Endothelial cell of umbilical vein (primary cell): ENCODE results near the gene CCDC9B.
A peak's percentile ranks its signal among the peaks of the same experiment; 100 is the strongest.

Source experiments
- CTCF ChIP-seq, 2 donors: IDR thresholded peaks; 1 replicate in 1 of 2; 2 replicates in 1 of 2; pipeline ENCODE4 v1.5.1; 2011; ENCODE audit warnings: low read length in 2 of 2, mild to moderate bottlenecking in 2 of 2, moderate library complexity in 2 of 2, control low read depth in 1 of 2, inconsistent platforms in 1 of 2, low read depth in 1 of 2; ENCODE audit not compliant: insufficient read depth in 1 of 2; ENCODE audit errors: extremely low read depth in 1 of 2
- EZH2 ChIP-seq: IDR thresholded peaks from 2 replicates; pipeline ENCODE4 v1.6.1; 2012; ENCODE audit warnings: borderline replicate concordance, low read depth, mild to moderate bottlenecking, moderate library complexity, low read length, inconsistent platforms; ENCODE audit not compliant: severe bottlenecking
- FOS ChIP-seq: IDR thresholded peaks from 2 replicates; pipeline ENCODE4 v1.6.1; 2011; ENCODE audit warnings: mild to moderate bottlenecking, low read length, moderate library complexity, borderline replicate concordance; ENCODE audit not compliant: insufficient read depth
- POLR2AphosphoS5 ChIP-seq: IDR thresholded peaks from 2 replicates; pipeline ENCODE4 v1.6.1; 2012; ENCODE audit warnings: low read depth, mild to moderate bottlenecking, control low read depth, low read length, moderate library complexity; ENCODE audit not compliant: insufficient read depth

GRCh38 chr15:40367686-40368611 lies 27.2 kb upstream of the CCDC9B start:
- peak; percentile 86 to 98 for TF ChIP-seq CTCF (IDR thresholded peaks at IDR 0.05; ENCODE audit: extremely low read depth in 1 of 2, insufficient read depth in 1 of 2, low read depth in 1 of 2, low read length in 2 of 2)
- no peak for TF ChIP-seq EZH2
- peak; percentile 80 for TF ChIP-seq POLR2AphosphoS5
- TF ChIP-seq FOS, result no peak
